NCI-H524 (cell line): ENCODE measurements around the gene DNM3.
A peak's percentile ranks its signal among the peaks of the same experiment; 100 is the strongest.

Experiments
- DNase-seq, 2 experiments: peaks; one replicate each; lab custom pipeline; 2025; lab: John Stamatoyannopoulos, UW

The DNM3 gene

DNA sequence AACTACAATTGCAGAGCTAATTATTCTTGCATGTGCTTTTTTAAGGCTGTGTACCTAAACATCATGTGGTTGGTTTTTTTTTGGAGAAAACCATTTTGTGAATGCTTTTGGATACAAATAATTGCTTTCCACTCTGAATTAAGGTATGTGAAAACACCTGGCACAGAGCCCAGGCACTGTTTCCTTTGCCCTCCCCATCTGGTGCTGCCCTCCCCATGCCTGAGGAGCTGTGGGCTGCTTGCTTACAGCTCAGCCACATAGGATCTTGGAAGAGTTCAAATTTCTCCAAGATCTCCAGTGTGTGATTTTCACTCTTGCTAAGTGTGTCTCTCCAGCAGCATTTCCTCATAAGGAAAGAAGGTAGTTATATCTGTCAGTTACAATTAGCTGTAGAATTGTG is 27.8 kb downstream of the DNM3 start:
- DNase-seq = no peak

DNA sequence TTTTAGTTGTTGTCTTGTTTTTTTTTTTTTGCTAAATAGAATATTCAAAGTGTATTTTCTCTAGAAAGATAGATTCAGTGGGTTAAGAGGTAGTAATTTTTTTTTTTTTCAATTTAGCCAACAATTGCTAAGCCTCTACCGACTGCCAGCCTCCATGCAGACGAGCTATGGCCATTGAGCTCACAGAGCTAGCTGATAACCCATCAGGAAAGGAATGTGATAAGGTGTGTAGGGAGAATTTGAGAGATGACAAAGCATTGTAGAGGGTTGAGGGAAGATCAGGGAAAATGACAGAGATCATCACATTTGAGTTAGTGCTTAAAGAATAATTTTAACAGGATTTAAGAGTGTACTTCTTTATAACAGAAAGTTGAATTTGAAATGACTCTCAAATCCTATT is 30.6 kb downstream of the DNM3 start:
- DNase-seq = no peak

DNA sequence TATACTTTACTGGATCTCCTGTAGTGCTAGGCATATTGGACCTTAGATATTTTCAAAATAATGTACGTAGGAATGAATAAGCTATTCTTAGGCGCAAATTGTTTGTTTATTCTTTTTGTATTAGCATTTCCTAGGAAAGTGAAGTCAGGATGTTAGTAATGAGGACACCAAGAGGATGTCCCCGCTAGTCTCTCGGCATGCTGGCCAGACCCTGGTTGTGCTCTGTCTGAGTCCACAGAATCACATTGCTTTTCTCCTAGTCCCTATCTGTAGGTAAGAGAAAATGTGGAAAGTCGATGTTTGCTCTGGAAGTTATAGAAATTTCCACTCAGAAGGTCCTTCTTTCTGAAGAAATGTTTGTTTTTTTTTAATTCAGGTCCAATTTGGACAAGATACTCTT is 31.1 kb downstream of the DNM3 start:
- no peak for DNase-seq

DNA sequence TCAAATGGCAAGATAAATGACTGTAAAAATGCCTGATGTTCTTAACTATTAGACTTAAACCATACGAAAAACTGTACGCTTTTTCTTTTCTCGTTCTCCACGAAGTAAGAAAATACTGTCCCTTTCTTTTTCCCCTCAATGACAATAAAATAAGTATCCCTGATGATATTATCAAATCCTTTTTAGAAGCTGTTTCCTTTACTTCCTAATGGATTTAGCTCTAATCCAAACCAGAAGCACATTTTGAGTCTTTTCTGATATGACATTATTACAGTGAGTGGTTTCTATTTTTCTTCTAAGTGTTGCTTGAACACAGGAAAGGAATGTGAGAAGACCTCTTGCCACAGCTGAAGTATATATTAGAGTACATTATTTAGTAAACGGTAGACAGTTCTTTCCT is 32.4 kb downstream of the DNM3 start:
- no peak for DNase-seq

DNA sequence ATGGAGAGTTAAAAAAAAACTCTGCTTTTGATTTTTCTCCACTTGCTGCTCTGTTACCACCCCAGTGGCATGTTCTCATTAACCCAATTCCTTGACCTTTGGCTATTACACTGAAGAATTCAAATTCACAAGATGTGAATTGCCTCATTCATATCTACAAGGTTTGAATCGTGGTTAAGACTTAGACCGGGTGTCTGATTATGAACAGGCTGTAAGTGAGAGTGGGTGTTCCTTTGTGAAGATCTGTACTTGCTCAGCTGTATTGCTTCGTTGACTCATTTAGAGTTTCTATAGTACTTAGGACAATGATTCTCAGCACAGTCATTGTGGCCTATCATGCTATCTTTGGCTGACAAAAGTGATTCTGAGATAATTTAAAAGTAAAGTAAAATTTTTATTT is 36.4 kb downstream of the DNM3 start:
- no peak for DNase-seq

DNA sequence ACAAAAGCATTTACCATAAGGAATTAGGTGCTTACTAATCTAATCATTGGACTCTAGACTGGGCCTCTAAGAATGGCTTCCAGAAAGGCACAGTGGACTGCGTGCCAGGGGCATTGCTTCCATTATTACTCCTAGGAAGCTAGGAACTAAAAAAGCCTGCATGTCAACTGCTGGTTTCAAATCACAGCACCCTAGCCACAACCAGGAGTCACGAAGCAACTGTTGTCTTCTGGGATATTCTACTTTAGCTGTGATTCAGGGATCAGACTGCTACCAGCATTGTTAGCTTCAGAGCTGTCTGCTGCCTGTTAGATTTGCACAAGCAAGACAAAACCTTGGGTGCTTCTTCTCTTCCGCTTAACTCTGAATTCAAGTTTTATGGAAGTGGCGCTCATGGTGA is 38.3 kb downstream of the DNM3 start:
- DNase-seq = no peak

DNA sequence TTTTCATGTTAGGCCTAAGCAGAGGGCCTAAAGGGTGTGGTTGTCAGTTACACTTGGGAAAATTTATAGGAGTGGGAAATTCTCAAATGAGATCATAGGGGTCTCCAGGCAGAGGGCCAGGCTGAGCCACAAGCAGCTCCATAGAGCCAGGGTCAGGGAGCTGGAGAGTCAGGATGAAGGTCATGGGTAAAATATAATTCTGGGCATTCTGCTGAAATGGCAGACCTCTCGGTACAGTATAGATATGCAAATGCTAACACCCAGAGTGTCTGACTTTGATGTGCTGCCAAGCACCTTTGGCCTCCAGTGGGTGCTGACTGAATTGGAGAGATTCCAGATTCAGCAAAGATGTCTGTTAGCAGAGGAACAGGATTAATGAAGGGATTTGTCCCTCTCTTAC is 40.1 kb downstream of the DNM3 start:
- no peak for DNase-seq

DNA sequence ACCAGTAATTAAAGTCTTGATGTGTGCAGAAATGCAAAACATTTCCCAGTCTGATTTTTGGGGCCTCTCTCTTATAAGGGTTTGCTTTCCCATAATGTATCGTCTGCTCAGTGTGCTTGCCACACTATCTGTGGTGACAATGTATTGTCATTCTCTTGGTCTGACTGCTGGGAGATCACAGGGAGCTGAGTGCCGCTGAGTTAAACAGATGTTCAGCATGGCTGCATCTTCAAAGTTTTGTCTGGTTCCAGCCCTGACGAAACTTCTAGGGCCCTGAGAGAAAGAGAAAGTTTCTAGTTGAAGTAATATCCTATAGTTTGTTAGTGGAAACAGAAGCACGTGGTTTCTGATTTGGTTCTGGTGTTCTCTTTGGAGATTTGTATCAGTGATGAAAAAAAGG is 42.6 kb downstream of the DNM3 start:
- DNase-seq = no peak

DNA sequence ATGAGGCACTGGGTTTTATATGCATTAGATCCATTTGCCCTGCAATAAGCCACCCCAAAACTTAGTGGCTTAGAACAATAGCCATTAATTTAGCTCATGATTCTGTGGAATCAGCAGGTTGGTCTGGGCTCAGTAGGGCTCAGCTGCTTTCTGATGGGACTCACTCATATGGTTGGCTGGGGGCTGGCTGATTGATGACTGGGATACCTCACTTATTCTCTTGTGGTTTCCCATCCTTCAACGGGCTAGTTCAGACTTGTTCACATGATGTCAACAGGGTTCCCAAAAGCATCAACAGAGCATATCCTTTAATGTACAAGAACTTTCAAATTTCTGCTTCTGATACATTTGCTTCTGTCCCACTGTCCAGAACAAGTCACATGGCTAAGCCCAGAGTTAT is 43.2 kb downstream of the DNM3 start:
- DNase-seq = no peak

DNA sequence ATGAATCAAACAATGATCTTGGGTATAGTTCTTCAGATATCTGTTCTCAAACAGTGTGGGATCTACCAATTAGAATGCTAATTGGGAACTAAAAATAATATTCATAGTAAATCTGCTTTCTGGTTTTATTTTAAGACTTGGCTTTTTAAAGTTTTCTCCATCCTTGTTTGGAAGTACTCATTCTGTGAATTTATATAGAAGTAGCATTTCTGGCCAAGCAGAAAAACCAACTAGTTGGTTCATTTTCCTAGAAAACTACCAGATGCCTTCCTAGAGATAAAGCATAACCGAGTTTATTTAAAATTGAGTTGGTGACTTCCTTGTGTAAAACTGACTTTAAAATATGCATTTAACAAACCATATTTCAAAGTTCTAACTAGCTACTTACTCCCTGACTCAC is 48.8 kb downstream of the DNM3 start:
- no peak for DNase-seq

DNA sequence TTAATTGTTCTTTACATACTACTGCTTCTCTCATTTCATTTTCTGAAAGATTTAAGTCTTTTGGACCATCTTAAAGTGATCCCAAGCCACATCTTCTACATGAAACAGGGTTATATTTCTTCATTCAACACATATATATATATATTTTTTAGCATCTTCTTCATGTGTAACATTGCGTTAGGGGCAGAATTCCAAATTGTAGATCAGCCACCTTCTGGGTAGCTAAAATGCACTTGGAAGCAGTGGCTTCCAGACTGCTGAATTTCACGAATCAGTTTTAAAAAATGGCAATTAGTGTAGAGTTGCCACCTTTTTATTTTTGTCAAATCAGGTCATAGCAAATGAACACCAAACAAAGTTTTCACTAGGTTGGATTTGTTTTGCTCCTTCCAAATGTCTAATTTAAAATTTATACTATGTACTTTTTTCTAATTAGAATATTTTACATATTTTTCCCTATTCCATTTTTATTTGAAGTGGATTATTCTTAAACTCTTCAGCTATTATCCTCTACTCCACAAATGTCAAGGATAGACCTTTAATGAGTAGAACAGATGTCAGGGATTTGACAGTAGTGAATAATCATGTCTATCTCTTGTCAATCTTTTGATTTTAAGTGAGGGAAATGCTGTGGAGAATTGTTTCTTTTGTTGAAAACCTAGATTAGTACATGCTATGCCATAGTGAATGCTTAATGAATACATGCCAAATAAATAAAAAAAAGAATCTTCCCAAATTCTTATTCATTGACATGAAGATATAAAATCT is 55.8 kb downstream of the DNM3 start:
- DNase-seq = peak in 1 of 2 experiments; percentile 46

DNA sequence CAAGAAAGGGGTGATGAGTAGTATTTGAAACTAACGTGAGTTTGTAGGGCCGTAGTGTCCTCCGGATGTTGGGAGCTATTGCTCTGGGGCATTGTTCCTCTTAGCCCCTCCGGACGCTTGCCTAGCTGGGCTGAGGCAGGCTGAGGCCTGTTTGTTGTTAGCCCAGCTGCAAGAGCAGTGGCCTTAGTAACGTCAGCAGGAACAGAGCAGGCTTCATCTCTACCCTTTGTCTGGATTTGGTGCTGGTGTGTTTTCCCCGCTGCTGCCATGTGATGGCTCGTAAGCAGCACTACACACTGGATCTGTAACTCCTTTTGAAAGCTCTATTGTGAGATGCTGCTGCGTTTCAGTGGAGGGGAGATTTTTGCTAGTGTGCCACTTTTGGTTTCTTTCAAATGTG is 57.6 kb downstream of the DNM3 start:
- no peak for DNase-seq

DNA sequence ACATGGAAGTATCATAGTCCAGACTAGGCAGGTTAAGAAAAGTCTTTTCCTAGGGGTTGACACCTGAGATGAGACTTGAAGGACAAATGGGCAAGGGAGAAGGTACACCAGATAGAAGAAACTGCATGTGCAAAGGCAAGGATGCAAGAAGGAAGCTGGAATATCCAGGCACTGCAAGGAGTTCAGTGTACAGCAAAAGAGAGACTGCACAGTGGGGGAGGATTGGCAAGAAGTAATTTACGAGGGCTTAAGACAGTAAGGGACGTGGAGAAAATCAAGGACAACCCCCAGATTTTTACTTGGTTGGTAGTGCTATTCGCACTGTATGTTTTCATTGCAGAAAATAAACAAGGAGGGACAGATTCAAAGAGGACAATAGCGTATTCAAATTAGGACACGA is 58.5 kb downstream of the DNM3 start:
- DNase-seq = no peak

DNA sequence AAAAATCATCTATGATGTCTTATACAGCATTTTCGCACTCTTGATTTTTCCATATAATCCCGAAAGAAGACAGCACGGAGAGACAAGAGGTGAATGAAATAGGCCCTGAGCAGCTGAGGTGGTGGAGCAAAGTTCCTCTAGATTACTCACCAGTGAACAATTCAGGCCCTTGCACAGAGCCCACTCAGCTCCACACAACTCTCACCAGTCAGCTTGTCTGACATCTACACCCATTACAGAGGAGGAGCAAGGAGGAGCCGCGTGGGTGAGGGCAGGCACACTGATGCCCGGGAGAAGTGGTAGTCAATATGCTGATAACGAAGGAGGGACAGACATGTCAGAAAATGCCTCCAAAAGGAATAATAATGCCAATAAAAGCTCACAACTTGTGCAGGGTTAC is 59.9 kb downstream of the DNM3 start:
- no peak for DNase-seq

DNA sequence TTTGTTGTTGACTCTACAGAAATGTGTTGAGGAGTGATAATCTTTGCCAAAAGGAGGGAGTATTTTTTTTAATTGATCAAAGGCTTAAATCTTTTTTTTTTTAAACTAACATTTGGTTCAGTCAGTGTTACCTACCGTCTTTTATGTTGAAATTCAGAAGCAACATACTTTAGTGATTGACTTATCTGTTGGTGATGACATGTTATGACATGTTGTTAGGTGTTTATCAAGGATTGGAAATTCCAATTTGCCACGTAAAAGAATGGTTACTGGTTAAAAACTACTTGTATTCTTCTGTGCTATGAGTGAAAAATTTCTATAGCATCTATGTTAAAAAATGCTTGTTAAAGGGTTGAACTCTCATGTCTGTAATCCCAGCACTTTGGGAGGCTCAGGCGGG is 61.2 kb downstream of the DNM3 start:
- DNase-seq = no peak

DNA sequence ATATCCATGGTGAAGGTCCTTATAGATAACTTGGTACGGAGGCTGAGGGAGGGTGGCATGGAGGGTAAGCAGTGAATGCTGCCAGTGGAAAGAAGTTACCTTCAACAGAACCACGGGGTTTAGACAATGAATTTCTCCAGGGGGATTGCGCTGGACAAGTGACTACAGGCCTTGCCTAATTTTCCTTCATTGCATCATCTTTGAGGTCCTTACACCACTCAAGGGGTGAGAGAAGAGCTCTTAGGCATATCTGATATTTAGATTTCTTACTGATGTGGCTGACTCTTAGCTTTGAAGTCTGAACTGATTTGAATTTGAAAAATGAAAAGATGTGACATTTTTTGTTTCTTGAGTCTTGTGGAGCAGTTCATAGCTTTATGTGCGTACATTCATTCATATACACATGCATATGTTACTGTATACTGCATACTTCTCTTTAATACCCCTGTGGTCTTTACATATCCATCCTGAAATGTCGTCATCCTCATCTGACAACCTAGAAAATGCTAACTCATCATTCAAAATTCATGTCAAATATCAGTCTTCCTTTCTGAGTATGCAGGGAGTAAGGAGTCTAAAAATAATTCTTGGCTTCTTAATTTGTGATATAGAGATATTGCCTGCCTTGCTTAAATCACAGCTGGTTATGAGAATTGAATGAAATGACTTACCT is 63.6 kb downstream of the DNM3 start:
- no peak for DNase-seq

DNA sequence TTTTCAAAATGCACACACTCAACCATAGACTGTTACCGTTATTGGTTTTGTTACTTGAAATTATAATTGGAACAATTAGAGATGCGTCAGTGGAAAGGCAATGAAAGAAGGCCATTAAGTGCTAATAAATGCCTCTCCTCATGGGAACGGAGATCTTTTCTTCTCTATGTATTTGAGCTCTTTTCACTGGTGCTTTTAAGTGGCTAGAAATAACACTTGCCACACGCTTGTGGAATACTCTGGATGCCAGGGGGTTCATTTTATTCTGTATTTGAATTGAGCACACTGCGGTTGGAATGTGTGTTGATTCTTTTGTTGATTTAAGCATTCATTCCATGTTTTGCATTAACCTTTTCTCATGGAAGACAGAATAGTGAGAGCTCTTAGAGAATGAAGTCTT is 68.4 kb downstream of the DNM3 start:
- DNase-seq = no peak

DNA sequence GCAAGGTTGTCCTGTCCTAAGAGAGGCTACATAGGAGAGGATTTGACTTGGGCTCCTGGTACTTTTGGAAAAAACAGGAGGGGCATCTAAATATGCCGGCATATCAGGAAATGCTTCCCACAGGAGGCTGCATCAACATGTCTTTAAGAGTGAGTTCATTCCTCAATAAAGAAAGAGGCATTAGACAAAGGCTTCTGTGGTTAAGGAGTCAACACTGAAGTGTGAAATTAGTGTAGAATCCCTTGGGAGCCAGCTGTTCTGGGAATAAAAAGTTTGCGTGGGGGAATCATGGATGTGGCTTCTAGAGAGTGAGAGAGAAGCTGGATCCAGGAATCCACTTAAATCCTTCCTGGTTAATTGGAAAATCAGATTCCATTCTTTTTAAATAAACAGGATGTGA is 69.5 kb downstream of the DNM3 start:
- no peak for DNase-seq

DNA sequence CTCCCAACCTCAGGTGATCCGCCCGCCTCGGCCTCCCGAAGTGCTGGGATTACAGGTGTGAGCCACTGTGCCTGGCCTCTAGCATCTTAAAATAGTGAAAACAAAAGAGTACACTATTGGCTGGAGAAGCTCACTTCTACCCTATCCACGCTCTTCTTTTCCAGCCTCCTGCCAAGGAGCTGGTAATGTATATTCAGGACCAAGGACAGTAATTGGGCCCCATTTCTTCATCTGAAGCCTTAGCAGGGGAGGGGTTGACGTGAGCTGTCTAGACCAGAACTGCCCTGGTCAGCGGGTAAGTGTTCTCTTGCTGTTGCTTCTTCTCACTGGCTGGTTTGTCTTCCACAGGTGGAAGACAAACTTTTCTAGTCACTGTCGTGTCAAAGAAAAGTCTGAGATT is 70.2 kb downstream of the DNM3 start:
- DNase-seq = no peak

DNA sequence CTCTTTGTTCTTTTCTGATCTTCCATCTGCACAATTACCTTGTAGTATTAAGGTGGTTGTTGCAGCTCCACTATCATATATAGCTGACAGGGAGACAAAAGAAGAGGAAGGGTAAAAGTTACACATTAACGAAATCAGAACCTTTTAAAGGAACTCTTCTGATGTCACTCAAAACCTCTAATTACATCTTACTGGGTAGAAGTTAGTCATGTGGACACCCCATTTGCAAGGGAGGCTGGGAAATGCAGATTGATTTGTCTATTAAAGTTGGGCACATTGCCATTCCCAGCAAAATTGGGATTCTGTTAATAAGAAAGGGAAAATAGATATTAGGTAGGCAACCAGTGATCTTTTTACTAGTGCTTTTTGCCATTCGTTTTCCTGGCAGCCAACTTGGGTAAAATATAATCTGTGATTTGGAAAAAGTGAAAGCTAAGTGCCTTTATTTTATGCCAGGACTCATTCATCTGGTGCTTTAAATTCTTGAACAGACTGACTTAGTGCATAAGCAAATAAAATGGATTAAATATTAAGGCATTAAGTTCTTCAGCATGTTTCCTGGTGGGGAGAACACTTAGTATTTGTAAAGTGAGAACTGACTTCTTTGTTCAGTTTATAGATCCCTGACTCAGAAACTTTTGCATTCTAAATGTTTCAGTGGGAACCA is 71.3 kb downstream of the DNM3 start:
- DNase-seq = no peak

DNA sequence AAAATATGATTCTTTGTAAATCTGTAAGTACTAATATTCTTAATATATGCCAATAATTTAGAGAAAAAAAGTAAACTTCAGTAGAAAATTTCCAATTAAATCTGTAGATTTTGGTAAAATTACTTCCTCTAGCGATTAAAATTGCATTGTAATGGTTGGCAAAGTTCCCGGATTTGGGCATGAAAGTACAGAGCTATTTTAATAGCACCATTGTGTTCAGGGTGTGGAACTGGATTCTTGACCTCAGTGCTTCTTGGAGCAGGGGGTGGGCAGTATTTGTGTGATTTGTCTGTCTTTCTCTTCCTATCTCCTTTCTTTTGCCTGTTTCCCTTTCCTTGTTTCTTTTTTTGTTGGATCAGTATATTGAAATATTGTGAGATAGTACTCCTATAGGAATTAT is 72.1 kb downstream of the DNM3 start:
- DNase-seq = no peak

DNA sequence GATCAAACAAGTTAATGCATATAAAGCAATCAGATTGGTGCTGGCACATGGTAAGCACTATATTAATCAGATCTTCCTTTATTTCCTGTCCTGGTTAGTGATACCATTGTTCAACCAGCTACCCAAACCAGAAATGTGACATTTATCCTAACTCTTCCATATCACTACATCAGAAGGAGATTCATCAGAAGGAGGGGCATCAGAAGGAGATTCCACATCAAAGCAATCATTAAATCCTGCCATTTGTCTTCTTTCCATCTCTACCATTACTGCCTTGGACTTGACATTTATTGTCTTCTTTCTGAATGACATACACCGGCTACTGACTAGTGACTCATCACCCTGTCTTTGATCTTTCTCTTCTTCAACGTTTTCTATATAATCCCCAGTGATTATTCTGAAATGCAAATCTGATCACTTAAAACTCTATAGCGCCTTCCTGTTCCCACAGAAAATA is 75.0 kb downstream of the DNM3 start:
- DNase-seq = no peak

DNA sequence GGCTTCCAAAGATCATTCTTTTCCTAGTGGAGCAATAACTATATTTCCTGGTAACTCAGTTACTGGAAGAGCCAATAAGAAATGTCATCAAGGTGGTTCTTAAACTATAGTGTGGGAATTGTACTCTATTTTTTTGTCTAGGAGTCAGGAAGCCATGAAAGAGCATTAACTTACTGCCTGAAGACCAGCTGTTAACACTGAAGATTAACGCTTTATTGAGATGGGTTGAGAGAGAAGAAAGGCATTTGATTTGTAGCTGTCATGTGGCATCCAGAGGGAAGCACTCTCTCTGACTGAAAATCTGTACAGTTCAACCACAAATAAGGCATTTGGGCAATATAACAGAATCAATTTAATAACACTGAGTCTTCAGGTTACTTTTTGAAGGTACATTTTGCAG is 76.0 kb downstream of the DNM3 start:
- DNase-seq = peak in 1 of 2 experiments; percentile 50
